C4-2B (cell line): Measurements from ENCODE around the gene KCNH8.

Experiments used
- CTCF ChIP-seq: fragments of 450-650 bp; conservative IDR thresholded peaks from 2 replicates; pipeline ENCODE4 v1.5.1; 2017; ENCODE audit warnings: mild to moderate bottlenecking
- ZFX ChIP-seq: fragments of 450-650 bp; IDR thresholded peaks from 2 replicates; pipeline ENCODE4 v1.6.1; 2017

DNA sequence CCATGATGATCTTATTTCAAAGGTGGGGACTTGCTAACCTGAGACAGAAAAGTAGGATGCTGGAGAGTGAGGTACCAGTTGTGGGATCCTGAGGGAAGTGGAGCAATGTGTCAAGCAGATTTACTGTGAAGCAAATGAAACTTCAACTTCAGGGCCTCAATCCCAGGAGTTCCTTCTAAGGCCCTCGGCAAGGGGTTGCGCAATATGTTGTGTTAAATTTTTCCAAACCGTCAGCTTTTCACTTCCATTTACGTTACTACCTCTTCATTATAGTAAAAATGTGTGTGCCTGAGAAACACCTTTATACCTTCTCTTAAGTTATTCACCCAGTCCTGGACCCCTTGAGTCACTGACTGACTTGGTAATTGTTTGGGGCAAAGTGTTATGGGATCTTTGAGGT lies 42.5 kb upstream of the KCNH8 start:
- TF ChIP-seq CTCF (no peak), ZFX (no peak)
